Loucy (cell line): ENCODE measurements around the gene AMPH.

Experiments used
- CTCF ChIP-seq: fragments of 200-600 bp; sonication (generic); conservative IDR thresholded peaks from 2 replicates; pipeline ENCODE4 v1.5.1; 2014; ENCODE audit warnings: mild to moderate bottlenecking, antibody characterized with exemption, low read length
- EZH2phosphoT487 ChIP-seq: fragments of 200-600 bp; IDR thresholded peaks from 2 replicates; pipeline ENCODE4 v1.6.1; 2018; ENCODE audit warnings: antibody characterized with exemption, mild to moderate bottlenecking, moderate library complexity, borderline replicate concordance

GRCh38 chr7:38453168-38453567 is 178.0 kb downstream of the AMPH start:
- TF ChIP-seq CTCF, result no peak
- TF ChIP-seq EZH2phosphoT487, result no peak
